Measurements from ENCODE around the gene ZFYVE28. TPM values are rescaled to one million over a fixed set of nuclear protein-coding genes. Genes with fewer than 3 reads are reported as not detected.

Gene ZFYVE28
- total and polyA plus RNA-seq, 2 of the 8 experiments (the other 6 are each of a cell fraction or from before 2014, with no cell fraction given) = 1.7 to 4.9 TPM

DNA sequence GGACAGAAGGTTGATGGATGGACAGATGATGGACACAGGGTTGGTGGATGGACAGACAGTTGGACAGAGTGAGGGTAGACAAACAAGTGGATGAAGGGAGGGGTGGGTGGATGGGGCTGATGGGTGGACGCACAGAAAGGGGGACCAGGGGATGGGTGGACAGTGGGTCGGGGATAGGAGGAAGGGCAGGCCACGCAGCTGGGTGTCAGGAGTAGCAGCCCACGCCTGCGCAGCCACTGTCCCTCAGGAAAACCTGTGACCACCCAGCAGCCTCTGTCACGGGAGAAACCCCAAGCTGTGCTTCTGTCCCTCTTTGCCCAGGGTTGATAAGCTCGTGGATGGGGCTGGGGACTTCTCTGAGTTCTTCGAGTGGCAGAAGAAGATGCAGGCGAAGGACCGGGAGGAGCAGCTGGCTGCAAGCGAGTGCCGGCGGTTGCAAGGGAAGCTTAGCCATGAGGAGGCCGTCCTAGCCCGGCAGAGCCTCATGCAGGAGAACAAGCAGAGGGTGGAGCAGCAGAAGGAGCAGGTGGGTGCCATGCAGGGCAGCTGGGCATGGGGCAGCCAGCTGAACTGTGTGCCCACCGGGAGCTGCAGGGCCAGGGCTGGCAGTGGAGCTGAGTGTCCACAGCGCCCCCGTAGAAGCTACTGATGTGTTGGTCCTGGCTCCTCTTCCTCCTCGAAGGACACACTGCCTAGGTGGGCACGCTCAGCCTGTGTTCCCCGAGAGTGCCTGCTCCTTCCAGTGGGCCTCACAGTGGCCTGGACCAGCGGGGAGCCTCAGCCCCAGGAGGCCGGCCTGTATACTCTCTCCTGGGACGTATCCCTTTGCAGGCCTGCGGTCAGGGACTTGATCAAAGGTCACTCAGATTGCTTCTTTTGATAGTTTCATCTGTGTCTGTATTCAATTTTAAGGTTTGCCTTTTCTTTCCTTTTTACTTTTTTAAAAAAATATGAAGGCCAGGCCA is 33.7 kb upstream of the ZFYVE28 start (continued):
- no peak for TF ChIP-seq CBX8 (IDR thresholded peaks at IDR 0.05; ENCODE audit: borderline replicate concordance, low read depth, low read length)
- no peak for TF ChIP-seq TAF1 (IDR thresholded peaks at IDR 0.05; ENCODE audit: low read depth, low read length)
- no peak for TF ChIP-seq HDAC6 (IDR thresholded peaks at IDR 0.05; ENCODE audit: low read depth, low read length)
- TF ChIP-seq SRF (IDR thresholded peaks at IDR 0.05; ENCODE audit: low read depth, low read length) = no peak
- TF ChIP-seq, protein P1, sequence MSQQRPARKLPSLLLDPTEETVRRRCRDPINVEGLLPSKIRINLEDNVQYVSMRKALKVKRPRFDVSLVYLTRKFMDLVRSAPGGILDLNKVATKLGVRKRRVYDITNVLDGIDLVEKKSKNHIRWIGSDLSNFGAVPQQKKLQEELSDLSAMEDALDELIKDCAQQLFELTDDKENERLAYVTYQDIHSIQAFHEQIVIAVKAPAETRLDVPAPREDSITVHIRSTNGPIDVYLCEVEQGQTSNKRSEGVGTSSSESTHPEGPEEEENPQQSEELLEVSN (IDR thresholded peaks at IDR 0.05) = no peak

All from H1 (cell line).